ENCODE results near the gene CCDC3.

DNA sequence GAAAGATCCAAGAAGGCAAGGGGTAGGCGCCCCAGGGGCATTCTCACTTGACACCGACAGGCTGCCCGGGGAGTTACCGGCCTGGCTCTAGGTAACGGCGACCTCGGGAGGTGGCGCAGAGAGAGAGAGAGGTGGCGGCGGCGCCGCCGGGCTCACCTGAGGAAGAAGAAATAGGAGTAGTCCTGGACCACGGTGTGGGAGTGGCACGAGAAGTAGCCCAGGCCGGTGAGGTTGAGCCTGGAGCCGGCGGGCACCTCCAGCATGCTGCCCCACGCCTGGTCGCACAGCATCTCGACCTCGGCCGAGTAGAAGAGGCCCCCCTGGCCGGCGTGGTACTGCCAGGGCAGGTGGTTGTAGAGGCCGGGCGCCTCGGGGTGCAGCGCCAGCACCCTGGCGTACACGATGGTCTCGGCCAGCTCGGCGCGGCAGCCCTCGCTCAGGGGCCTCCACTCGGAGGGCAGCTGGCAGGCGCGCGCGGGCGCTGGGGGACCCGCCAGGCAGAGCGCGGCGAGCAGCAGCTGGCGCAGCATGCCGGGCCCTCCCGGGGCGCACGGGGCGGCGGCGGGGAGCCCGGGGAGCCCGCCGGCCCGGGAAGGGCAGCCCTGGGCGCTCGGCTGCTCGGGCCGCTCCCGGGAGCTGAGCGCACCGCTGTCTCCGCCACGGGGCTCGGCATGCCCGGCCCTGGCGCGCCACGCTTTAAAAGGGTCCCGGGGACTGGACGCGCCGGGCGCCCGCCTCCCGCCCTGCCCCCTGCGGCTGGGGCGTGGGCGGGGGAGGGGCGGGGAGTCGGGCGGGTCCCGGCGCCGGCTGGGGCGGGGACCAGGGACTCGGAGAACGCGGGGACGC is at the start of gene CCDC3:
- no peak for TF ChIP-seq POLR2A (IDR thresholded peaks at IDR 0.05; ENCODE audit: extremely low read depth, insufficient read length)
- TF ChIP-seq, protein P1, sequence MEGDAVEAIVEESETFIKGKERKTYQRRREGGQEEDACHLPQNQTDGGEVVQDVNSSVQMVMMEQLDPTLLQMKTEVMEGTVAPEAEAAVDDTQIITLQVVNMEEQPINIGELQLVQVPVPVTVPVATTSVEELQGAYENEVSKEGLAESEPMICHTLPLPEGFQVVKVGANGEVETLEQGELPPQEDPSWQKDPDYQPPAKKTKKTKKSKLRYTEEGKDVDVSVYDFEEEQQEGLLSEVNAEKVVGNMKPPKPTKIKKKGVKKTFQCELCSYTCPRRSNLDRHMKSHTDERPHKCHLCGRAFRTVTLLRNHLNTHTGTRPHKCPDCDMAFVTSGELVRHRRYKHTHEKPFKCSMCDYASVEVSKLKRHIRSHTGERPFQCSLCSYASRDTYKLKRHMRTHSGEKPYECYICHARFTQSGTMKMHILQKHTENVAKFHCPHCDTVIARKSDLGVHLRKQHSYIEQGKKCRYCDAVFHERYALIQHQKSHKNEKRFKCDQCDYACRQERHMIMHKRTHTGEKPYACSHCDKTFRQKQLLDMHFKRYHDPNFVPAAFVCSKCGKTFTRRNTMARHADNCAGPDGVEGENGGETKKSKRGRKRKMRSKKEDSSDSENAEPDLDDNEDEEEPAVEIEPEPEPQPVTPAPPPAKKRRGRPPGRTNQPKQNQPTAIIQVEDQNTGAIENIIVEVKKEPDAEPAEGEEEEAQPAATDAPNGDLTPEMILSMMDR (IDR thresholded peaks at IDR 0.05; ENCODE audit: low read depth, low read length): no peak

Measured in NB4 (cell line).